ENCODE data around the gene SCO2. TPM values are rescaled to one million over a fixed set of nuclear protein-coding genes. Genes with fewer than 3 reads are reported as not detected.

Gene SCO2
- total and polyA plus RNA-seq, 10 of the 15 experiments (the other 5 are each of a cell fraction or from before 2014, with no cell fraction given) = 0.18 to 16.0 (median 2.4) TPM; not detected in 1

DNA sequence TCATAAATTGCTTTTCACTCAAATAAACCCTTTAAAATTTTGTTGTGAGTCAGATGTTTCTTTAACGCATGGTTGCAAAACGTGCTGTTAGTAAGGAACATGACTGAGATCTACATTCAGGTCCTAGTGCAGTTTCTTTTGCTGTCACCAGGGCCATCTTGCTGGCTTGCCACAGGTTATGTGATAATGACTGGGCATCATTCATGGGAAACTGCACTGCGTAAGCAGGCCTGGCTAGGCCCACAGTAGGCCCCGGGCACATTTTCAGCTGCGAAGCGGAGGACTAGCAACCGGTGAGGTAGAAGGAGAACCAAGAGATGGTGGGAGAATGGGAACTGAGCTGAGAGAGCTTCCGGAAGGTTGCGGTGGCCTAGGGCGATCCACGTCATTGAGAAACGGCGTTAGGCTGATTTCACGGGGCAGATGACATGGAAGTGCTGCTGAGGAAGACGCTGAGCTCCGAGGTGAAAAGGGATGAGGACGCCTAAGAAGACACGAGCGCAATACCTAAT, 17.1 kb upstream of the SCO2 start (continued):
- TF ChIP-seq, protein P1, sequence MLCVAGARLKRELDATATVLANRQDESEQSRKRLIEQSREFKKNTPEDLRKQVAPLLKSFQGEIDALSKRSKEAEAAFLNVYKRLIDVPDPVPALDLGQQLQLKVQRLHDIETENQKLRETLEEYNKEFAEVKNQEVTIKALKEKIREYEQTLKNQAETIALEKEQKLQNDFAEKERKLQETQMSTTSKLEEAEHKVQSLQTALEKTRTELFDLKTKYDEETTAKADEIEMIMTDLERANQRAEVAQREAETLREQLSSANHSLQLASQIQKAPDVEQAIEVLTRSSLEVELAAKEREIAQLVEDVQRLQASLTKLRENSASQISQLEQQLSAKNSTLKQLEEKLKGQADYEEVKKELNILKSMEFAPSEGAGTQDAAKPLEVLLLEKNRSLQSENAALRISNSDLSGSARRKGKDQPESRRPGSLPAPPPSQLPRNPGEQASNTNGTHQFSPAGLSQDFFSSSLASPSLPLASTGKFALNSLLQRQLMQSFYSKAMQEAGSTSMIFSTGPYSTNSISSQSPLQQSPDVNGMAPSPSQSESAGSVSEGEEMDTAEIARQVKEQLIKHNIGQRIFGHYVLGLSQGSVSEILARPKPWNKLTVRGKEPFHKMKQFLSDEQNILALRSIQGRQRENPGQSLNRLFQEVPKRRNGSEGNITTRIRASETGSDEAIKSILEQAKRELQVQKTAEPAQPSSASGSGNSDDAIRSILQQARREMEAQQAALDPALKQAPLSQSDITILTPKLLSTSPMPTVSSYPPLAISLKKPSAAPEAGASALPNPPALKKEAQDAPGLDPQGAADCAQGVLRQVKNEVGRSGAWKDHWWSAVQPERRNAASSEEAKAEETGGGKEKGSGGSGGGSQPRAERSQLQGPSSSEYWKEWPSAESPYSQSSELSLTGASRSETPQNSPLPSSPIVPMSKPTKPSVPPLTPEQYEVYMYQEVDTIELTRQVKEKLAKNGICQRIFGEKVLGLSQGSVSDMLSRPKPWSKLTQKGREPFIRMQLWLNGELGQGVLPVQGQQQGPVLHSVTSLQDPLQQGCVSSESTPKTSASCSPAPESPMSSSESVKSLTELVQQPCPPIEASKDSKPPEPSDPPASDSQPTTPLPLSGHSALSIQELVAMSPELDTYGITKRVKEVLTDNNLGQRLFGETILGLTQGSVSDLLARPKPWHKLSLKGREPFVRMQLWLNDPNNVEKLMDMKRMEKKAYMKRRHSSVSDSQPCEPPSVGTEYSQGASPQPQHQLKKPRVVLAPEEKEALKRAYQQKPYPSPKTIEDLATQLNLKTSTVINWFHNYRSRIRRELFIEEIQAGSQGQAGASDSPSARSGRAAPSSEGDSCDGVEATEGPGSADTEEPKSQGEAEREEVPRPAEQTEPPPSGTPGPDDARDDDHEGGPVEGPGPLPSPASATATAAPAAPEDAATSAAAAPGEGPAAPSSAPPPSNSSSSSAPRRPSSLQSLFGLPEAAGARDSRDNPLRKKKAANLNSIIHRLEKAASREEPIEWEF (IDR thresholded peaks at IDR 0.05; ENCODE audit: insufficient replicate concordance, low read depth, low read length) = no peak
- TF ChIP-seq NFYB (IDR thresholded peaks at IDR 0.05; ENCODE audit: insufficient read depth, low read depth, low read length) (no peak), FOXK2 (IDR thresholded peaks at IDR 0.05) (no peak), RELA (IDR thresholded peaks at IDR 0.05; ENCODE audit: borderline replicate concordance, partially characterized antibody) (no peak), CBX3 (IDR thresholded peaks at IDR 0.05; ENCODE audit: borderline replicate concordance, low read depth) (no peak), RB1 (IDR thresholded peaks at IDR 0.05; ENCODE audit: borderline replicate concordance) (no peak), BRCA1 (IDR thresholded peaks at IDR 0.05; ENCODE audit: low read depth, low read length) (no peak), SPI1 (IDR thresholded peaks at IDR 0.05; ENCODE audit: borderline replicate concordance, insufficient read depth, low read depth, low read length) (peak; percentile 69; the same call in 1 of the 2 replicates), SMAD5 (IDR thresholded peaks at IDR 0.05; ENCODE audit: low read depth) (no peak), CEBPB (IDR thresholded peaks at IDR 0.05; ENCODE audit: borderline replicate concordance in 1 of 2, low read depth in 2 of 2, low read length in 2 of 2) (no peak)
- TF ChIP-seq, protein P2, sequence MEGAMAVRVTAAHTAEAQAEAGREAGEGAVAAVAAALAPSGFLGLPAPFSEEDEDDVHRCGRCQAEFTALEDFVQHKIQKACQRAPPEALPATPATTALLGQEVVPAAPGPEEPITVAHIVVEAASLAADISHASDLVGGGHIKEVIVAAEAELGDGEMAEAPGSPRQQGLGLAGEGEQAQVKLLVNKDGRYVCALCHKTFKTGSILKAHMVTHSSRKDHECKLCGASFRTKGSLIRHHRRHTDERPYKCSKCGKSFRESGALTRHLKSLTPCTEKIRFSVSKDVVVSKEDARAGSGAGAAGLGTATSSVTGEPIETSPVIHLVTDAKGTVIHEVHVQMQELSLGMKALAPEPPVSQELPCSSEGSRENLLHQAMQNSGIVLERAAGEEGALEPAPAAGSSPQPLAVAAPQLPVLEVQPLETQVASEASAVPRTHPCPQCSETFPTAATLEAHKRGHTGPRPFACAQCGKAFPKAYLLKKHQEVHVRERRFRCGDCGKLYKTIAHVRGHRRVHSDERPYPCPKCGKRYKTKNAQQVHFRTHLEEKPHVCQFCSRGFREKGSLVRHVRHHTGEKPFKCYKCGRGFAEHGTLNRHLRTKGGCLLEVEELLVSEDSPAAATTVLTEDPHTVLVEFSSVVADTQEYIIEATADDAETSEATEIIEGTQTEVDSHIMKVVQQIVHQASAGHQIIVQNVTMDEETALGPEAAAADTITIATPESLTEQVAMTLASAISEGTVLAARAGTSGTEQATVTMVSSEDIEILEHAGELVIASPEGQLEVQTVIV (IDR thresholded peaks at IDR 0.05; ENCODE audit: borderline replicate concordance, partially characterized antibody) = no peak
- TF ChIP-seq, protein P3, sequence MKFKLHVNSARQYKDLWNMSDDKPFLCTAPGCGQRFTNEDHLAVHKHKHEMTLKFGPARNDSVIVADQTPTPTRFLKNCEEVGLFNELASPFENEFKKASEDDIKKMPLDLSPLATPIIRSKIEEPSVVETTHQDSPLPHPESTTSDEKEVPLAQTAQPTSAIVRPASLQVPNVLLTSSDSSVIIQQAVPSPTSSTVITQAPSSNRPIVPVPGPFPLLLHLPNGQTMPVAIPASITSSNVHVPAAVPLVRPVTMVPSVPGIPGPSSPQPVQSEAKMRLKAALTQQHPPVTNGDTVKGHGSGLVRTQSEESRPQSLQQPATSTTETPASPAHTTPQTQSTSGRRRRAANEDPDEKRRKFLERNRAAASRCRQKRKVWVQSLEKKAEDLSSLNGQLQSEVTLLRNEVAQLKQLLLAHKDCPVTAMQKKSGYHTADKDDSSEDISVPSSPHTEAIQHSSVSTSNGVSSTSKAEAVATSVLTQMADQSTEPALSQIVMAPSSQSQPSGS (IDR thresholded peaks at IDR 0.05; ENCODE audit: low read length) = no peak
- TF ChIP-seq, protein P4, sequence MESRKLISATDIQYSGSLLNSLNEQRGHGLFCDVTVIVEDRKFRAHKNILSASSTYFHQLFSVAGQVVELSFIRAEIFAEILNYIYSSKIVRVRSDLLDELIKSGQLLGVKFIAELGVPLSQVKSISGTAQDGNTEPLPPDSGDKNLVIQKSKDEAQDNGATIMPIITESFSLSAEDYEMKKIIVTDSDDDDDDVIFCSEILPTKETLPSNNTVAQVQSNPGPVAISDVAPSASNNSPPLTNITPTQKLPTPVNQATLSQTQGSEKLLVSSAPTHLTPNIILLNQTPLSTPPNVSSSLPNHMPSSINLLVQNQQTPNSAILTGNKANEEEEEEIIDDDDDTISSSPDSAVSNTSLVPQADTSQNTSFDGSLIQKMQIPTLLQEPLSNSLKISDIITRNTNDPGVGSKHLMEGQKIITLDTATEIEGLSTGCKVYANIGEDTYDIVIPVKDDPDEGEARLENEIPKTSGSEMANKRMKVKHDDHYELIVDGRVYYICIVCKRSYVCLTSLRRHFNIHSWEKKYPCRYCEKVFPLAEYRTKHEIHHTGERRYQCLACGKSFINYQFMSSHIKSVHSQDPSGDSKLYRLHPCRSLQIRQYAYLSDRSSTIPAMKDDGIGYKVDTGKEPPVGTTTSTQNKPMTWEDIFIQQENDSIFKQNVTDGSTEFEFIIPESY (IDR thresholded peaks at IDR 0.05) = no peak
- TF ChIP-seq, protein P5, sequence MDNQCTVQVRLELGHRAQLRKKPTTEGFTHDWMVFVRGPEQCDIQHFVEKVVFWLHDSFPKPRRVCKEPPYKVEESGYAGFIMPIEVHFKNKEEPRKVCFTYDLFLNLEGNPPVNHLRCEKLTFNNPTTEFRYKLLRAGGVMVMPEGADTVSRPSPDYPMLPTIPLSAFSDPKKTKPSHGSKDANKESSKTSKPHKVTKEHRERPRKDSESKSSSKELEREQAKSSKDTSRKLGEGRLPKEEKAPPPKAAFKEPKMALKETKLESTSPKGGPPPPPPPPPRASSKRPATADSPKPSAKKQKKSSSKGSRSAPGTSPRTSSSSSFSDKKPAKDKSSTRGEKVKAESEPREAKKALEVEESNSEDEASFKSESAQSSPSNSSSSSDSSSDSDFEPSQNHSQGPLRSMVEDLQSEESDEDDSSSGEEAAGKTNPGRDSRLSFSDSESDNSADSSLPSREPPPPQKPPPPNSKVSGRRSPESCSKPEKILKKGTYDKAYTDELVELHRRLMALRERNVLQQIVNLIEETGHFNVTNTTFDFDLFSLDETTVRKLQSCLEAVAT (IDR thresholded peaks at IDR 0.05) = peak; percentile 66

All from GM12878 (cell line).